ENCODE data around the gene GPR61. TPM values are rescaled to one million over a fixed set of nuclear protein-coding genes. Genes with fewer than 3 reads are reported as not detected.

GPR61 gene
- polyA plus RNA-seq, 3 donors: 0.28 TPM; not detected in 2

- peaks cover 21% of the 10 kb centered on the region for H3K79me2 ChIP-seq (ENCODE audit: insufficient read depth, low read length)
- H2AFZ ChIP-seq (ENCODE audit: insufficient read depth, low read depth, low read length, poor library complexity, severe bottlenecking): no peak overlapping the region
- H3K36me3 Mint-ChIP-seq: no peaks in the 10 kb centered on the region
- TF ChIP-seq CTCF (IDR thresholded peaks at IDR 0.05): no peak
- H3K27ac Mint-ChIP-seq: peak overlapping the region in 1 of 7 donors; percentile 84
- H3K4me3 Mint-ChIP-seq: no peak overlapping the region
- no peak overlapping the region for H3K4me3 ChIP-seq (replicated peaks in 1 of 3; ENCODE audit: low read depth in 2 of 3, low read length in 3 of 3)
- H3K27me3 ChIP-seq (ENCODE audit: control insufficient read depth in 2 of 2, insufficient read depth in 2 of 2, low read length in 2 of 2): no peaks in the 10 kb centered on the region
- H3K9me3 Mint-ChIP-seq: peaks cover 0 to 2% (median 0%) of the 10 kb centered on the region in 7 donors
- peaks cover 19% of the 10 kb centered on the region for H3K4me1 Mint-ChIP-seq
- WGBS (ENCODE audit: insufficient coverage): 96% methylated on average over 17 of the region's 24 CpGs
- H3K36me3 ChIP-seq (replicated peaks in 1 of 2; ENCODE audit: control insufficient read depth in 1 of 2, insufficient read depth in 2 of 2, low read length in 2 of 2): no peaks in the 10 kb centered on the region
- H3K27me3 Mint-ChIP-seq (ENCODE audit: low read depth in 3 of 3): peaks cover 0 to 4% (median 2%) of the 10 kb centered on the region in 3 donors
- no peak overlapping the region for H3K27ac ChIP-seq (ENCODE audit: low read depth in 1 of 2, low read length in 2 of 2)
- H4K20me1 ChIP-seq (ENCODE audit: insufficient read depth, low read length): no peaks in the 10 kb centered on the region
- no peak overlapping the region for H3K9ac ChIP-seq (ENCODE audit: insufficient read depth, low read length, poor library complexity, severe bottlenecking)
- H3K9me3 ChIP-seq (replicated peaks in 1 of 2; ENCODE audit: control insufficient read depth in 1 of 2, insufficient read depth in 1 of 2, low read length in 2 of 2): no peaks in the 10 kb centered on the region
- no peak for DNase-seq
- no peak overlapping the region for H3K4me2 ChIP-seq (replicated peaks; ENCODE audit: extremely low read depth, low read length, poor library complexity, severe bottlenecking)
- intact Hi-C loops (cut with micrococcal nuclease): loop anchor here in 1 of 2 donors (10.0 kb wide), 1 partner anchor 441 kb away; the partner anchor contains the start of gene AHCYL1
- peaks cover 14 to 22% of the 10 kb centered on the region in 2 donors for H3K4me1 ChIP-seq (ENCODE audit: control insufficient read depth in 1 of 2, insufficient read depth in 2 of 2, low read length in 2 of 2)
Measured at GRCh38 chr1:109543283-109543987, 3.8 kb downstream of the GPR61 start.

GRCh38 chr1:109543988-109544735, 4.5 kb downstream of the GPR61 start:
- Histone ChIP-seq H3K36me3 (replicated peaks in 1 of 2; ENCODE audit: control insufficient read depth in 1 of 2, insufficient read depth in 2 of 2, low read length in 2 of 2) (no peaks in the 10 kb centered on the region), H3K79me2 (ENCODE audit: insufficient read depth, low read length) (peaks cover 28% of the 10 kb centered on the region), H3K27ac (ENCODE audit: low read depth in 1 of 2, low read length in 2 of 2) (no peak overlapping the region), H3K9ac (ENCODE audit: insufficient read depth, low read length, poor library complexity, severe bottlenecking) (no peak overlapping the region), H2AFZ (ENCODE audit: insufficient read depth, low read depth, low read length, poor library complexity, severe bottlenecking) (no peak overlapping the region), H3K9me3 (replicated peaks in 1 of 2; ENCODE audit: control insufficient read depth in 1 of 2, insufficient read depth in 1 of 2, low read length in 2 of 2) (no peaks in the 10 kb centered on the region), H3K4me3 (replicated peaks in 1 of 3; ENCODE audit: low read depth in 2 of 3, low read length in 3 of 3) (no peak overlapping the region), H3K4me2 (replicated peaks; ENCODE audit: extremely low read depth, low read length, poor library complexity, severe bottlenecking) (no peak overlapping the region), H3K4me1 (ENCODE audit: control insufficient read depth in 1 of 2, insufficient read depth in 2 of 2, low read length in 2 of 2) (peaks cover 14 to 23% of the 10 kb centered on the region in 2 donors), H3K27me3 (ENCODE audit: control insufficient read depth in 2 of 2, insufficient read depth in 2 of 2, low read length in 2 of 2) (no peaks in the 10 kb centered on the region), H4K20me1 (ENCODE audit: insufficient read depth, low read length) (peaks cover 6% of the 10 kb centered on the region)
- WGBS (ENCODE audit: insufficient coverage): 92% methylated on average over 13 of the region's 14 CpGs
- TF ChIP-seq CTCF (IDR thresholded peaks at IDR 0.05): no peak
- Mint-ChIP-seq H3K36me3 (no peaks in the 10 kb centered on the region), H3K27me3 (ENCODE audit: low read depth in 3 of 3) (peaks cover 0 to 3% (median 2%) of the 10 kb centered on the region in 3 donors), H3K4me1 (peaks cover 22% of the 10 kb centered on the region), H3K27ac (no peak overlapping the region), H3K9me3 (peaks cover 0 to 5% (median 0%) of the 10 kb centered on the region in 7 donors), H3K4me3 (no peak overlapping the region)
- no peak for DNase-seq
- intact Hi-C loops (cut with micrococcal nuclease): loop anchor here in 1 of 2 donors (10.0 kb wide), 1 partner anchor 441 kb away; the partner anchor contains the start of gene AHCYL1

Measured in CD14-positive monocyte (primary cell).